ENCODE results near the gene SCLY.

GRCh38 chr2:238020816-238021215 is 40.0 kb upstream of the SCLY start:
- no peak for TF ChIP-seq POLR2A (IDR thresholded peaks at IDR 0.05)
- TF ChIP-seq CTCF (IDR thresholded peaks at IDR 0.05), result no peak
